DMS114 treated with DMSO at 0.1 percent for 48 hours (cell line): ENCODE results near the gene RB1.

Experiments
- DNase-seq: peaks from one replicate; lab custom pipeline; 2025; ENCODE audit not compliant: unreplicated experiment; lab: John Stamatoyannopoulos, UW

RB1 gene

DNA sequence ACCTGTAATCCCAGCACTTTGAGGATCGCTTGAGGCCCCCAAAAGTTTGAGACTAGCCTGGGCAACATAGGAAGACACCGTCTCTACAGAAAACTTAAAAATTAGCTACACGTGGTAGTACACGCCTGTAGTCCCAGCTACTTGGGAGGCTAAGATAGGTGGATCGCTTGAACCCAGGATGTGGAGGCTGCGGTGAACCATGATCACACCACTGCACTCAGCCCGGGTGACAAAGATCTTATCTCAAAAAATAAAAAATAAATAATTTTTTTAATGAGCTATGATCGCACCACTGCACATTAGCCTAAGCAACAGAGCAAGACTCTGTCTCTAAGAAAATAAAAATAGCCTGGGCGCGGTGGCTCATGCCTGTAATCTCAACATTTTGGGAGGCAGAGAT is 222.7 kb downstream of the RB1 start:
- no peak for DNase-seq

DNA sequence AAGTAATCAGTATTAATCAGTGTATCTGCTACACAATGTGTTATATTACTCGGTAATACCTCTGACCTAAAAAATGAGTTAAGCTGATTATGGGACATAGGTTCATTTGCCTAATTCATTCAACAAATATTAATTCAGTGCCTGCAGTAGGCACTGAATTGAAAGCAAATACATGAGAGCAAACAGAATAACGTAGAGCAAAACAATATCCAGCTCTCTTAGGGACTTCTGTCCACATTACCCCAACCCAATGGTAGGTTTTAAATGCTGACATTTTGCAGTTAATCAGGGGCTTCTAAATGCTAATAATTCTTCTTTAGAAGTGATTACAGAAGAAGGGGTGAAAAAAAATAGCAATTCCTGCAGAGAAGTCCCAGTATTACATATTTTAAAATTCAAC is 224.4 kb downstream of the RB1 start:
- no peak for DNase-seq

DNA sequence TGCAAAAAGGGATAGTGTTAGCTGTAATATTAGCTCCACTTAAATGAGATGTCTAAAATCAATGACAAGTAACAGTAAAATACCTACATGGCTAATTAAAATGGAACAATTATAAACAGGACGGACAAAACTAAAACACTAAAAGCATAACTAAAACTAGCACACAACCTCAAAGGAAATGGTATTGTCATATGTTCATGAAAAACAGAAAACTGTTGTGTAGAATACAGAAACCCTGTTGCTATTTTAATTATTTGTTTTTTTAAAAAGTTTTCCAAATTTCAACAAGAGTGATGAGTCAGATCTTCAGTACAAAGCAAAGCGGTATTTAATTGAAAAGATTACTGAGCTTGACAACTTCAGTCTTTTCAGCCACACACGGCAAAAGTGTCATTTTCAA is 225.2 kb downstream of the RB1 start:
- DNase-seq: no peak

DNA sequence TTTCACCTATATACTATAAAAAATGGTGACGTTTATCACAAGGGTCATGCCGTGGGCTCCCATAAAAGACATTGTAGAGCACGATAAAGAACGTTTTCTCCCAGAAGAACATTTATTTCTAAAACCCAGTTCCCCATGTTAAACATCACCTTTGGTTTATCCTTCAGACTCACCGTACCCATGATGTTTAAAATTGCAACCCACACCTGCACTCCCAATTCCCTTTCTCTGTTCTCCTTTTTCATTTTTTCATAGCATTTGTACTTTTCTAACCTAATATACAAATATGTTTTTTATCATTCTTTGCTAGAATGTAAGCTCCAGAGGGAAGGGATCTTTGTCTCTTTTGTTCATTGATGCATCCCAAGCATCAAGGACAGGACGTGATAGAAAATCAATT is 227.3 kb downstream of the RB1 start:
- DNase-seq: no peak
